ENCODE results near the gene CAPZA1.
A peak's percentile ranks its signal among the peaks of the same experiment; 100 is the strongest.

Gene CAPZA1

DNA sequence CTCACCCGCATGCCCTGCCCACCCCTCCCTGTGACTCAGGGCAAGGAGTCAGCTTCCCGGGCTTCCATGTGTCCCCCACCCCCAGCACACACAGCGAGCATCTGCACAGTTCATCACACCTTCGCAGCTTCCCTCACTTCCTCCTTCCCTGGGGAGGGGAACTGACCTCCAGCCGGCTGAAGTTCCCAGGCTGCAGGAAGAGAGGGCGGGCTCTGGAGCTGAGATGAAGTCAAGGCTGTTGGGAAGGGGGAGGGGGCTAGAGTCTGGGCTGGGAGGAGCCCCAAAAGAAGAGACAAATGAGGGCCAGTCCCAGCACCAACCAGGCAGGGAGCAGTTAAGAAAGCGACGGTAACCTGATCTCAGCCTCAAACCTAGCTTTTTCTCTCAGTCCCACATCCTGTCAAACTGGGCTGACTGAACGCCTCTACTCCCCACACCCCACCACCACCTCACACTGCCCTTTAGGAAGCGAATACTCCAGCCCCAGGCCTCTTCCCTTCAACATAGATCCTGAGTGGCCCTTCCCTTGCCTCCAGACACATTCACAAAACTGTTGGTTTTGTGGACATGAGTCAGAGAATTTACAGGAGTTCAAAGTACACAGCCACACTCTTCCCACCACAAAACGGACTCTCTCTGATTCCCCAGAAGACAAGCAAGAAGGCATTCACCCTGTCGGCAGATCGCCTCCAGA lies 85.4 kb downstream of the CAPZA1 start (continued):
- TF ChIP-seq PRDM10 (tag by site-specific recombination; IDR thresholded peaks at IDR 0.05), result peak; percentile 55
- TF ChIP-seq ZNF398 (tag by site-specific recombination; IDR thresholded peaks at IDR 0.05), result peak; percentile 99
- TF ChIP-seq, protein P1, sequence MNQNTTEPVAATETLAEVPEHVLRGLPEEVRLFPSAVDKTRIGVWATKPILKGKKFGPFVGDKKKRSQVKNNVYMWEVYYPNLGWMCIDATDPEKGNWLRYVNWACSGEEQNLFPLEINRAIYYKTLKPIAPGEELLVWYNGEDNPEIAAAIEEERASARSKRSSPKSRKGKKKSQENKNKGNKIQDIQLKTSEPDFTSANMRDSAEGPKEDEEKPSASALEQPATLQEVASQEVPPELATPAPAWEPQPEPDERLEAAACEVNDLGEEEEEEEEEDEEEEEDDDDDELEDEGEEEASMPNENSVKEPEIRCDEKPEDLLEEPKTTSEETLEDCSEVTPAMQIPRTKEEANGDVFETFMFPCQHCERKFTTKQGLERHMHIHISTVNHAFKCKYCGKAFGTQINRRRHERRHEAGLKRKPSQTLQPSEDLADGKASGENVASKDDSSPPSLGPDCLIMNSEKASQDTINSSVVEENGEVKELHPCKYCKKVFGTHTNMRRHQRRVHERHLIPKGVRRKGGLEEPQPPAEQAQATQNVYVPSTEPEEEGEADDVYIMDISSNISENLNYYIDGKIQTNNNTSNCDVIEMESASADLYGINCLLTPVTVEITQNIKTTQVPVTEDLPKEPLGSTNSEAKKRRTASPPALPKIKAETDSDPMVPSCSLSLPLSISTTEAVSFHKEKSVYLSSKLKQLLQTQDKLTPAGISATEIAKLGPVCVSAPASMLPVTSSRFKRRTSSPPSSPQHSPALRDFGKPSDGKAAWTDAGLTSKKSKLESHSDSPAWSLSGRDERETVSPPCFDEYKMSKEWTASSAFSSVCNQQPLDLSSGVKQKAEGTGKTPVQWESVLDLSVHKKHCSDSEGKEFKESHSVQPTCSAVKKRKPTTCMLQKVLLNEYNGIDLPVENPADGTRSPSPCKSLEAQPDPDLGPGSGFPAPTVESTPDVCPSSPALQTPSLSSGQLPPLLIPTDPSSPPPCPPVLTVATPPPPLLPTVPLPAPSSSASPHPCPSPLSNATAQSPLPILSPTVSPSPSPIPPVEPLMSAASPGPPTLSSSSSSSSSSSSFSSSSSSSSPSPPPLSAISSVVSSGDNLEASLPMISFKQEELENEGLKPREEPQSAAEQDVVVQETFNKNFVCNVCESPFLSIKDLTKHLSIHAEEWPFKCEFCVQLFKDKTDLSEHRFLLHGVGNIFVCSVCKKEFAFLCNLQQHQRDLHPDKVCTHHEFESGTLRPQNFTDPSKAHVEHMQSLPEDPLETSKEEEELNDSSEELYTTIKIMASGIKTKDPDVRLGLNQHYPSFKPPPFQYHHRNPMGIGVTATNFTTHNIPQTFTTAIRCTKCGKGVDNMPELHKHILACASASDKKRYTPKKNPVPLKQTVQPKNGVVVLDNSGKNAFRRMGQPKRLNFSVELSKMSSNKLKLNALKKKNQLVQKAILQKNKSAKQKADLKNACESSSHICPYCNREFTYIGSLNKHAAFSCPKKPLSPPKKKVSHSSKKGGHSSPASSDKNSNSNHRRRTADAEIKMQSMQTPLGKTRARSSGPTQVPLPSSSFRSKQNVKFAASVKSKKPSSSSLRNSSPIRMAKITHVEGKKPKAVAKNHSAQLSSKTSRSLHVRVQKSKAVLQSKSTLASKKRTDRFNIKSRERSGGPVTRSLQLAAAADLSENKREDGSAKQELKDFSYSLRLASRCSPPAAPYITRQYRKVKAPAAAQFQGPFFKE (tag by site-specific recombination; IDR thresholded peaks at IDR 0.05; ENCODE audit: borderline replicate concordance), result no peak
- no peak for TF ChIP-seq ZNF148 (tag by site-specific recombination; IDR thresholded peaks at IDR 0.05; ENCODE audit: borderline replicate concordance)
- 0 out of 2 replicates have a peak, but pooled peaks have one; percentile 54 for TF ChIP-seq ZNF660 (tag by site-specific recombination; IDR thresholded peaks at IDR 0.05)
- TF ChIP-seq ZNF324 (tag by site-specific recombination; IDR thresholded peaks at IDR 0.05), result no peak
- TF ChIP-seq ZNF510 (tag by site-specific recombination; IDR thresholded peaks at IDR 0.05; ENCODE audit: insufficient replicate concordance), result no peak
- TF ChIP-seq, protein P2, sequence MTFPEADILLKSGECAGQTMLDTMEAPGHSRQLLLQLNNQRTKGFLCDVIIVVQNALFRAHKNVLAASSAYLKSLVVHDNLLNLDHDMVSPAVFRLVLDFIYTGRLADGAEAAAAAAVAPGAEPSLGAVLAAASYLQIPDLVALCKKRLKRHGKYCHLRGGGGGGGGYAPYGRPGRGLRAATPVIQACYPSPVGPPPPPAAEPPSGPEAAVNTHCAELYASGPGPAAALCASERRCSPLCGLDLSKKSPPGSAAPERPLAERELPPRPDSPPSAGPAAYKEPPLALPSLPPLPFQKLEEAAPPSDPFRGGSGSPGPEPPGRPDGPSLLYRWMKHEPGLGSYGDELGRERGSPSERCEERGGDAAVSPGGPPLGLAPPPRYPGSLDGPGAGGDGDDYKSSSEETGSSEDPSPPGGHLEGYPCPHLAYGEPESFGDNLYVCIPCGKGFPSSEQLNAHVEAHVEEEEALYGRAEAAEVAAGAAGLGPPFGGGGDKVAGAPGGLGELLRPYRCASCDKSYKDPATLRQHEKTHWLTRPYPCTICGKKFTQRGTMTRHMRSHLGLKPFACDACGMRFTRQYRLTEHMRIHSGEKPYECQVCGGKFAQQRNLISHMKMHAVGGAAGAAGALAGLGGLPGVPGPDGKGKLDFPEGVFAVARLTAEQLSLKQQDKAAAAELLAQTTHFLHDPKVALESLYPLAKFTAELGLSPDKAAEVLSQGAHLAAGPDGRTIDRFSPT (tag by site-specific recombination; IDR thresholded peaks at IDR 0.05), result no peak
- TF ChIP-seq ZNF792 (tag by site-specific recombination; IDR thresholded peaks at IDR 0.05), result no peak
- TF ChIP-seq ZNF174 (tag by site-specific recombination; IDR thresholded peaks at IDR 0.05), result no peak
- no peak for TF ChIP-seq ZNF266 (tag by site-specific recombination; IDR thresholded peaks at IDR 0.05; ENCODE audit: low read depth)
- TF ChIP-seq, protein P3, sequence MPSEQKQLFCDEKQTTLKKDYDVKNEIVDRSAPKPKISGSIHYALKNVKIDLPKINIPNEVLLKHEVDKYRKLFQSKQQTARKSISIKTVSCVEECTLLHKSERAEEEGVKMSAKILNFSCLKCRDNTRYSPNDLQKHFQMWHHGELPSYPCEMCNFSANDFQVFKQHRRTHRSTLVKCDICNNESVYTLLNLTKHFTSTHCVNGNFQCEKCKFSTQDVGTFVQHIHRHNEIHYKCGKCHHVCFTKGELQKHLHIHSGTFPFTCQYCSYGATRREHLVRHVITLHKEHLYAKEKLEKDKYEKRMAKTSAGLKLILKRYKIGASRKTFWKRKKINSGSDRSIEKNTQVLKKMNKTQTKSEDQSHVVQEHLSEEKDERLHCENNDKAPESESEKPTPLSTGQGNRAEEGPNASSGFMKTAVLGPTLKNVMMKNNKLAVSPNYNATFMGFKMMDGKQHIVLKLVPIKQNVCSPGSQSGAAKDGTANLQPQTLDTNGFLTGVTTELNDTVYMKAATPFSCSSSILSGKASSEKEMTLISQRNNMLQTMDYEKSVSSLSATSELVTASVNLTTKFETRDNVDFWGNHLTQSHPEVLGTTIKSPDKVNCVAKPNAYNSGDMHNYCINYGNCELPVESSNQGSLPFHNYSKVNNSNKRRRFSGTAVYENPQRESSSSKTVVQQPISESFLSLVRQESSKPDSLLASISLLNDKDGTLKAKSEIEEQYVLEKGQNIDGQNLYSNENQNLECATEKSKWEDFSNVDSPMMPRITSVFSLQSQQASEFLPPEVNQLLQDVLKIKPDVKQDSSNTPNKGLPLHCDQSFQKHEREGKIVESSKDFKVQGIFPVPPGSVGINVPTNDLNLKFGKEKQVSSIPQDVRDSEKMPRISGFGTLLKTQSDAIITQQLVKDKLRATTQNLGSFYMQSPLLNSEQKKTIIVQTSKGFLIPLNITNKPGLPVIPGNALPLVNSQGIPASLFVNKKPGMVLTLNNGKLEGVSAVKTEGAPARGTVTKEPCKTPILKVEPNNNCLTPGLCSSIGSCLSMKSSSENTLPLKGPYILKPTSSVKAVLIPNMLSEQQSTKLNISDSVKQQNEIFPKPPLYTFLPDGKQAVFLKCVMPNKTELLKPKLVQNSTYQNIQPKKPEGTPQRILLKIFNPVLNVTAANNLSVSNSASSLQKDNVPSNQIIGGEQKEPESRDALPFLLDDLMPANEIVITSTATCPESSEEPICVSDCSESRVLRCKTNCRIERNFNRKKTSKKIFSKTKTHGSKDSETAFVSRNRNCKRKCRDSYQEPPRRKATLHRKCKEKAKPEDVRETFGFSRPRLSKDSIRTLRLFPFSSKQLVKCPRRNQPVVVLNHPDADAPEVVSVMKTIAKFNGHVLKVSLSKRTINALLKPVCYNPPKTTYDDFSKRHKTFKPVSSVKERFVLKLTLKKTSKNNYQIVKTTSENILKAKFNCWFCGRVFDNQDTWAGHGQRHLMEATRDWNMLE (tag by site-specific recombination; conservative IDR thresholded peaks at IDR 0.05; ENCODE audit: low read depth), result no peak
- TF ChIP-seq ZNF76 (tag by site-specific recombination; IDR thresholded peaks at IDR 0.05; ENCODE audit: borderline replicate concordance, low read depth), result peak; percentile 72; the same call in 1 of the 2 replicates
- TF ChIP-seq SP7 (tag by site-specific recombination; IDR thresholded peaks at IDR 0.05), result peak; percentile 65
- no peak for TF ChIP-seq ZNF140 (tag by site-specific recombination; IDR thresholded peaks at IDR 0.05)
- peak; percentile 92 for TF ChIP-seq ZNF600 (tag by site-specific recombination; IDR thresholded peaks at IDR 0.05)

Measured in HEK293 (cell line).